Activated CD4-positive, alpha-beta T cell treated with anti-CD3 and anti-CD28 coated beads for 24 hours (primary cell): ENCODE measurements around the gene TRIOBP.
"Not testable (repeated sequence)": the region's sequence is repeated elsewhere in the genome, so short reads cannot be mapped to it uniquely, and the experiment has no call there.

Source experiments
- DNase-seq, 2 donors: peaks; one replicate each; pipeline ENCODE4 v3.0.0-alpha.2; 2020; ENCODE audit warnings: low read depth in 2 of 2

Gene TRIOBP

GRCh38 chr22:37775785-37776638 lies 79.2 kb downstream of the TRIOBP start:
- no peak for DNase-seq

GRCh38 chr22:37776639-37777005 lies 79.8 kb downstream of the TRIOBP start:
- no peak for DNase-seq

GRCh38 chr22:37777122-37777687 lies 80.4 kb downstream of the TRIOBP start:
- DNase-seq, result no peak

- DNase-seq, result no peak
These were observed 81.6 kb downstream of the TRIOBP start for GRCh38 chr22:37778370-37779009.

GRCh38 chr22:37781434-37782059 lies 84.7 kb downstream of the TRIOBP start:
- no peak for DNase-seq

- DNase-seq, result no peak
These were observed 85.7 kb downstream of the TRIOBP start for GRCh38 chr22:37782340-37783168.

GRCh38 chr22:37784829-37785495 lies 88.1 kb downstream of the TRIOBP start:
- DNase-seq, result no peak

- no peak for DNase-seq
These were observed 93.4 kb downstream of the TRIOBP start for GRCh38 chr22:37790234-37790633.

- DNase-seq, result no peak
These were observed 95.6 kb downstream of the TRIOBP start for GRCh38 chr22:37792494-37792893.

- no peak for DNase-seq
These were observed 97.5 kb downstream of the TRIOBP start for GRCh38 chr22:37794376-37794775.

GRCh38 chr22:37796079-37796478 lies 99.2 kb downstream of the TRIOBP start:
- no peak for DNase-seq

GRCh38 chr22:37797259-37797658 lies 100.4 kb downstream of the TRIOBP start:
- DNase-seq, result not testable (repeated sequence)

- DNase-seq, result no peak
These were observed 101.1 kb downstream of the TRIOBP start for GRCh38 chr22:37797874-37798500.

- DNase-seq, result not testable (repeated sequence)
These were observed 103.1 kb downstream of the TRIOBP start for GRCh38 chr22:37799979-37800378.

- no peak for DNase-seq
These were observed 105.1 kb downstream of the TRIOBP start for GRCh38 chr22:37801946-37802309.

- DNase-seq, result no peak
These were observed 105.7 kb downstream of the TRIOBP start for GRCh38 chr22:37802310-37803194.

- no peak for DNase-seq
These were observed 106.4 kb downstream of the TRIOBP start for GRCh38 chr22:37803195-37803638.

GRCh38 chr22:37803639-37804351 lies 106.9 kb downstream of the TRIOBP start:
- DNase-seq, result no peak

GRCh38 chr22:37804352-37804880 lies 107.6 kb downstream of the TRIOBP start:
- no peak for DNase-seq
